HG02588 (cell line): ENCODE results near the gene BTBD8.

Source experiments
- ATAC-seq: cut with Tn5 transposase; IDR thresholded peaks from one replicate; pipeline ENCODE4 v1.9.1; 2021; ENCODE audit warnings: mild to moderate bottlenecking, moderate library complexity; ENCODE audit not compliant: unreplicated experiment

Gene BTBD8

GRCh38 chr1:92087542-92087941 is 7.4 kb downstream of the BTBD8 start:
- no peak for ATAC-seq

DNA sequence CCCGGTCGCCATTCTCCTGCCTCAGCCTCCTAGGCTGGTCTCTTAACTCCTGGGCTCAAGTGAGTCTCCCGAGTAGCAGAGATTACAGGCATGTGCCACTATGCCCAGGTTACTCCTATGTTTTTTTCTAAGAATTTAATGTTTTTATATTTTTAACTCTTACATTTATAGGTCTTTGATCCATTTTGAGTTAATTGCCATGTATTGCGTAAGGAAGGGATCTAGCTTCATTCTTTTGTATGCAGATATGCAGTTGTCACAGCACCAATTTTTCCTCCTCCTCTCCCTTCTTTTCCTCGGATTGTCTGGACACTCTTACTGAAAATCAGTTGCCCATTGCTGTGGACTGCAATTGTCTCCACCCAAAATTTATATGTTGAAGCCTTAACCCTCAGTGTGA is 11.5 kb downstream of the BTBD8 start:
- ATAC-seq, result no peak

DNA sequence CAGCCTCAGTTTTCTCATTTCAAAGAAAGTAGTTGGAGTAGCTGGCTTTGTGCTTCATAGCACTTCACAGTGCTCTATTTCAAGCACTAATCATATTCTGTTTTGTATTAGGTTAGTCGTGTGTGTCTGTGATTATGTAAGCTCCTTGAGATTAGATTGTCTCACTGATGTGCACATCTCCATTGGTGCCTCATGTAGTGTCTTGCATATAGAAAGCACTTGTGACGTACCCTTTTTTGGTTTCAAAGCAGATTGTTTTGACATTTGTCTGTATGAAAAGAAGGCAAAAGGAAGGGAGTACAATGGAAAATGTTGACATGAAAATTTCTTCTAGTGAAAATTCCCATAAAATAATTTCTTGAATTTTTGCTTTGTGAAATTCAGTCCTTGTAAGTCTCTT is 13.9 kb downstream of the BTBD8 start:
- ATAC-seq, result no peak

DNA sequence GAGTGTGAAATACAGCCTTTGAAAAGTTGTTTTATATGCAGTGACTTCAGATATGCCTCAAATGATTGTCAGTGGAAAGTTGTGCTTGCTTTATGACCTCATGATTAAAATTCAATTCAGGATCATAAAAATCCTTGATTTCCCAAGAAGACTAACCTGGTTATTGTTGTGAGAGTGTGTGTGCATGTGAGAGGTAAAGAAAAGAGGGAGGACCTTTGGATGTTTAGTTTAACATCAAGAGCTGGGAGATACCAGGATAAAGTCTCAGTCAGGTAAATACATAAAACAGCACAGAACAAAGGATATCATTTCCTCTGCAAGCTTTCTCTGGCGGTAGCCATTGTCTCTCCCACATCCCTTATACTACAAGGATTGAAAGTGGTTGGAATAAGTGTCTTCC is 14.4 kb downstream of the BTBD8 start:
- ATAC-seq, result no peak

- no peak for ATAC-seq
Measured at GRCh38 chr1:92095874-92096273, 15.7 kb downstream of the BTBD8 start.

DNA sequence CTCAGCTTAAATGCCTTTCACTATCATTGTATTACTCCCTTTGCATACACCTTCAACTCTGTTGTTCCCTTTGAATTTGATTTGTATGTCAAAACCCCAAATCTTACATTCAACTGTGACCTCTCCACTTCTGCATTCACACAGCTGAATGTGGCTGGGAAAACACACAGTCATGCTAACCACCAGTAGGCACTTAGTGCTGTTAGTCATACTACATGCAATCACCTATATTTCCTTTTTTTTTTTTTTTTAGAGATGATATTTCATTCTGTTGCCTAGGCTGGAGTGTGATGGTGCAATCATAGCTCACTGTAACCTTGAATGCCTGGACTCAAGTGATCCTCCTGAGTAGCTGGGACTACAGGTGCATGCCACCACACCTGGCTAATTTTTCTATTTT is 16.2 kb downstream of the BTBD8 start:
- ATAC-seq, result no peak

DNA sequence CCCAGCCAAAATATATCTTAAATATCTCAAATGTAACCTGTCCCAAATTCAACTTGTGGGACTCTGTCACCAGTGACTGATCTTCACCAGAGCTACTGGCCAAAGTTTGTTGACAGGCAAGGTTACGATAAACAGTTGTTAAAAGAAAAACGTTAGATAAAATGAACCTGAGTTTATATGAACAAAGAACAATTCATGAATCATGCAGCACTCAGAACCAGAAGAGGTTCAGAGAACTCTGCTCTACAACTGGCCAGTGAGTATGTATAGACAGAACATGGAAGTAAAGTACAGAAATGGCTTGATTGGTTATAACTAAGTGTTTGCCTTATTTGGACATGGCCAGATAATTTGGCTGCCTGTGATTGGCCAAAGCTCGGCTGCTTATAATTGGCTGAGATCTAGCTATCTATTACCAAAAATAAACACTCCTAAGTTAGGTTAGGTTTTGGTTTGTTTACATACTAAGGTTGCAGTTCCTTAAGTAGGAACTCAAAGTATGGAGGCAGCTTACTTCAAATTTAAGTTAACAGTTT is 25.5 kb downstream of the BTBD8 start:
- no peak for ATAC-seq

DNA sequence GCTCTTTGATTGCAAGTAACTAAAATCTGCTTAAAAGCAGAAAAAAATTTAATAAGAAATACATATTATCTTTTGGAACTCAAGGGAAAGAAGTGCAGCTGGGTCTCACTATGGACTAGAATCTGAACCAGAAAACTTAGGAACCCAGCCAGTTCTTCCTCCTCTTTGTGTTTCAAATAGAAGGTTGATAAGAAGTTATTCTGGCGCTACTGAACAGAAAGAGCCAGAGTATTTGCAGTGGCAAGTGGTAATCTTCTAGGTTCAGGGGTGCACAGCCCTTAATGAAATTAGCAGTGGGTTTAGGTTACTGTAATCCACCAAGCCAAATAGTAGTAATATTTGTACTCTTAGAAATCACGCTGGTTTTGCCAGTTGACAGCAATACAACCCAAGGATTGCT is 28.5 kb downstream of the BTBD8 start:
- ATAC-seq, result no peak

DNA sequence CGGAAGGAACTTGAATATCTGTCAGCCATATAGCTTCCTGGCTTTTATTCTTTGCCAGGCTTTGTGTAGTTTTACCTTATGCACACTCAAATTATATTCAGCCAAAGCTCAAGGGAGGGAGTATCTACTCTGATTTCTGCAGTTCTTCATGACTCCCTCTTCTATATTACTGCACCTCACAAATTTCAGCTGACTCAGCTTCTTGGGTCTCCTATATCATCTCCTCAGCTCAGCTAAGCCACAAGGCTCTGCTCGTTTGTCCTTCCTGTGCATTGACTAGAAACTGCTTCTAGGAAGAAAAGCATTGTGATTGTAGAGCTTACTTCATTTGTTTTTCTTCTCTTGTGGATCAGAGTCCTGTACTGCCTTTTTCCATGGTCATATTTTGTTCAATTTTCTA is 37.4 kb downstream of the BTBD8 start:
- no peak for ATAC-seq

DNA sequence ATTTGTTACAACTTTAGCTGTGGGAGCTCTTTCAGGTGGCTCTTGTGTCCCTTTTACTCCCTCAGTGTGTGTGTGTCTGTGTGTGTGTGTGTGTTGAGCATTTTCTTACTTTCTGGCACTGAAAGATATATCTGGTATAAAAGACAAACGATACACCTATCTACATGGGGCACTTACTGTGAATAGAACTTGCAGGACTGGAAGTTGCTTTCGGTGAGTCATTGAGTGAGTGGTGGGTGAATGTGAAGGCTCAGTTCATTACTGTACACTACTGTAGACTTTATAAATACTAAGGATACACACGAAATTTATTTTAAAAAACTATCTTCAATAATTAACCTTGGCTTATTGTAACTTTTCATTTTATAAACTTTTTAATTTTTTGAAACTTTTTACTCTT is 38.7 kb downstream of the BTBD8 start:
- ATAC-seq, result no peak

DNA sequence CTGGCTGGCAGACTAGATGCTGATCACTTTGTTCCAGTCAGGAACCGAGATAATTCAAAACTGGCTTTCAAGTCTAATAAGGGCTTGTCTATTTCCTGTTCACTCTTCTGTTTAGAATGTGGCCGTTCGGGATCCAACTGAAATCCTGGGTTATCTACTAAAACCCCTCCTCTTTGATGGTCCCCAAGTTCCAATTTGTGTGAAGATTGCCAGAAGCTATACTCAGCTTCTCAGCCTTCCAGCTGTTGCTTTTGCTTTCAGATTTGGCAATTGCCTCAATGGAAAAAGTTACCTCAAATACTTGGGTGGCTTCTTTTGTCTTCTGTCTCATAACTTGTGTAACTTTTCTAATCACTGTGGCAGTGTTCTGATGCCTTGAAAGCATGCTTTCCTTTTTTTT is 43.7 kb downstream of the BTBD8 start:
- ATAC-seq, result no peak

DNA sequence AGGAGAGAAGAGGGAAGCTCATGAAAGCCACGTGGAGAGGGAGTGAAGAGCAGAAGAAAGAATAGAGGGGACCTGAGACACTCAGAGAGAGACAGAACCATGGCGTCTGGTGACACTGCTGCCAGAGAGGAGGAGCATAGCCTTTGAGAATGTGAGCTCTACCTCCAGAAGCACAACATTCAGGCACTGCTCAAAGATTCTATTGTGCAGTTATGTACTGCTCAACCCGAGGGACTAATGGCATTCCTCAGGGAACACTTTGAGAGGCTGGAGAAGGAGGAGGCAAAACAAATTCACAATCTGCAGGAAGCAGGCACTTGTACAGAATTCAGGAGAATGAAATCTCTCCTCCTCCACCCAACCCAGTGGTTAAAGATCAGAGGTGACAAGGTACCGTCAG is 45.1 kb downstream of the BTBD8 start:
- no peak for ATAC-seq

DNA sequence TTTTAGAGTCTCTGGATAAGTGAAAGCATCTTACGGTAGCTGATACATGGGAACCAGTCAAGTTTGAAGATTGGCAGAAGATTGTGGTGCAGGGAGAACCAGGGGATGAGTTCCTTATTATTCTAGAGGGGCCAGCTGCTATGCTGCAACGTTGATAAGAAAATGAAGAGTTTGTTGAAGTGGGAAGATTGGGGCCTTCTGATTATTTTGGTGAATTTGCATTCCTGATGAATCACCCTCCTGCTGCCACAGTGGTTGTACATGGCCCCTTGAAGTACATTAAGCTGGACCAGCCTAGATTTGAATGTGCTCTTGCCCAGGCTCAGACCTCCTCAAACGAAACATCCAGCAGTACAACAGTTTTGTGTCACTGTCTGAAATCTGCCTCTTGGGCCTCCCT is 45.9 kb downstream of the BTBD8 start:
- ATAC-seq, result no peak

DNA sequence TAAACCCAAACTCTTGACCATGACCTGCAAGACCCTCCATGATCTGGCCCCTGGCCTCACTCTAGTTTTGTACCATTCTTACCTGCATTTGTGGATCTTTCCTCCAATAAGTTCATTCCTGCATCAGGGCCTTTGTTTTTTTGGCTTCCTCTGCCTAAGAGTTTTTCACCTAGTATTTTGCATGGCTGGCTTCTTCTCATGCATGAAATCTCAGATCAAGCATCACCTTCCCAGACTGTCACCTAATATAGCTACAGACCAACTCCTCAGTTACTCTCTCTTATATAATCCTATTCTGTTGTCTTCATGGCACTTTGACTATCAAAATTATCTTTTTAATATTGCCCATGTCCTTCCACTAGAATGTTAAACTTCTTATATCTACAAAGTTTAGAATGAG is 54.2 kb downstream of the BTBD8 start:
- ATAC-seq, result no peak

DNA sequence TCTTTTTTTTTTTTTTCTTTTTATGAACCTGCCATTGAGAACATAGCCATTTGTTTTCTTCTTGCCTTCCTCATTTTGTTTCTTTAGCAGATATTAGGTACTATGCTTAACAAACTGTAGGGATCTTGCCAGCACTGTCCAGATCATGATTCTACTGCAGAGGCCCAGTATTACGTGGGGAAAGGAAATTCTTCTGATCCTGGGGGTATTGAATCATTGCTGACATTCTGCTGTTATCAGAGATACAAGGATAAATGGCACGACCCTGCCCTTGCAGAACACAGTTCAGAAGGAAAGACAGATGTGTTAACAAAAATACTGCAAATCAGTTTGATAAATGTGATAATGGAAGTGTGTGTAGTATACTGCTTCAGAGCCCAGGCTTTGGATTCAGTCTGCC is 56.2 kb downstream of the BTBD8 start:
- no peak for ATAC-seq

GRCh38 chr1:92154934-92155333 is 74.8 kb downstream of the BTBD8 start:
- no peak for ATAC-seq

DNA sequence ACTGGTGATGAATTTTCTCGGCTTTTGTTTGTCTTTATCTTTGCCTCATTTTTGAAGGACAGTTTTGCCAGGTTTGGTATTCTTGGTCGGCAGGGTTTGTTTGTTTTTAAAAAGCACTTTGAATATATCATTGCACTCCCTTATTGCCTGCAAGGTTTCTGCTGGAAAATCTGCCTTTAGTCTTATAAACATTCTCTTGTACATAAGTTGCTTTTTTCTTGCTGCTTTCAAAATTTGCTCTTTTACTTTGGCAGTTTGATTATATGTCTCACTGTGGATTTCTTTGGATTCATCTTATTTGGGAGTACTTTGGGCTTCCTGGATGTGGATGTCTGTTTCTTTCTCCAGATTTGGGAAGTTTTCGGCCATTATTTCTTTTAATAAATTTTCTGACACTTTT is 79.4 kb downstream of the BTBD8 start:
- ATAC-seq, result no peak

- ATAC-seq, result no peak
Measured at GRCh38 chr1:92165389-92165788, 85.2 kb downstream of the BTBD8 start.

DNA sequence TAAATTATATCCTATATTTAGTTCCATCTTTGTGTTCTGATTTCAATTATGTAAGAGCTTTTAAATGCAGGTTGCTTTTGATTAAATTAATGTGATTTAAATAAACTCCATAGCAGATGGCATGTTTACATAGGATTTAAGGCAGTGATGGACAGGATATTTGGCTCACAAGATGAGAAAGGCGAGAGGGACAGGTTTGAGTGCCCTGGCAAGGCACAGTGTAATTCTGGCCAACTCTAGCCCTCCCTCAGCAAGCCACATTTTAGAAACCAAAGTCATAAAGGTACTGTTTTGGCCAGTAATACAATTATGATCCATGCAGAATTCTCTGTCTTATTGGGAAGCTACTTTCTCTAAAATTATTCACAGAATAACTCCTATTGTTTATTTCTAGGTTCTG is 87.0 kb downstream of the BTBD8 start:
- ATAC-seq, result no peak

DNA sequence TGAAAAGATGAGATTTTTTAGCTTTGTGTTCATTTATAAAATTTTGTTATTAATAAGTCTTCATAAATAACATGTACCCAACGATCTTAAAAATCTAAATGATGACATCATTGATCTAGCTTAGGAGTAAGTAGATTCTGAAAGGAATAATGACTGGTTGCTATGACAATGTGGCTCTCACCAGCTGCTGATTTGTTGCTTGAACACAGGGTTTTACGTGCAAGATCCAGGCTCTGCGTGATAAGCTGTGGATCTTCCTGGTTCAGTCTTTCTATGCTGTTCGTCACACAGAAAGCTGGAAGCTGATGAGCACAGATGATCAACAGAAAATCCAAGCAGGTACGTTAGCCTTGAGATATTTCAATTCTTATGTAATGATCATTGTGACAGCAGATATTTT is 88.5 kb downstream of the BTBD8 start:
- no peak for ATAC-seq

- ATAC-seq, result no peak
Measured at GRCh38 chr1:92169214-92170005, 89.3 kb downstream of the BTBD8 start.

DNA sequence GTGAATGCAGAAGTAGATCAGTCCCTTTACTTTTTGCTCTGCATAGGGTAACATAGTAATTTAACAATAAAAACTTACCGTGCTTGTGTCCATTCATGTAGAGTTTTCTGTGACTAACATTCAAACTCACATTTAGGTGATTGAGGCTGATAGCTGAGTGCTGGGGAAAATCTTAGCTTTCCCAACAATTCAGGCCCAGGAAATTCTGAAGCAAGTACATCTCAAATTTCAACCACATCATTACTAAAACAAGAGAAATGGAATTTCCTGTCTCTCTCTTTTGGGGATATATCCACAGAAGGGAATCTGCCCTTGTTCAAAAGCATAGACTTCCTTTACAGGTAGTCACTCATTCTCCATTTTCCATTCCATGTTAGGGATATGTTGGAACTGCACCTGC is 104.5 kb downstream of the BTBD8 start:
- ATAC-seq, result no peak

DNA sequence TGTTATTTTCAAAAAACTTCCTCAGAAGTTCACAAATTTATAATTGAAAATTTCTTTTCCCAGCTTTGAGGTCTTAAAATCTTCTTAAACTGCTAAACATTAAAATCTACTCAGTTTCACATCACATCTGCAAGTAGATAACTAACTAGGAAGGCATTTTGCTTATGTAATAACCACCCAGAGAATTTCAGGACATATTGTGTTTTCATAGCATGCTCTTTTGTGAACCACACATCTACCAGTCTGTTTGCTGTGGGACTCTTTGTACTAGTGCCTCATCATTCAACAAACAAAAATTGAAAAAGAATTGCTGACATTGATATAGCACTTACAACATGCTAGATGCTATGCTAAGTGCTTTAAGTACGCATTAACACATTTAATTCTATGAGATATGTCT is 105.9 kb downstream of the BTBD8 start:
- ATAC-seq, result no peak
